Body of pancreas (tissue), 4 donors: ENCODE measurements around the gene ZNF638. TPM values are rescaled to one million over a fixed set of nuclear protein-coding genes. Genes with fewer than 3 reads are reported as not detected.

Experiments used
- ATAC-seq: fragments of 150-250 bp; one replicate; pipeline ENCODE4 v1.9.1; 2016
- DNase-seq, 4 donors: peaks; one replicate each; pipeline ENCODE4 v3.0.0-alpha.2; 2019
- H3K27ac ChIP-seq, 4 donors: fragments of 200-600 bp; sonication (generic); 1 replicate in 3 of 4; 2 replicates in 1 of 4; pipeline versions ENCODE4 v1.5.1 to v1.6.1; 2016 to 2019; ENCODE audit warnings: mild to moderate bottlenecking in 1 of 4, mixed read lengths in 1 of 4, moderate library complexity in 1 of 4
- H3K27me3 ChIP-seq, 2 donors: fragments of 200-600 bp; sonication (generic); one replicate each; pipeline ENCODE4 v1.6.0; 2016; ENCODE audit warnings: mild to moderate bottlenecking in 1 of 2
- H3K36me3 ChIP-seq, 2 donors: fragments of 200-600 bp; sonication (generic); replicated peaks in 1 of 2; 2 replicates each; pipeline ENCODE4 v1.5.1; 2016; ENCODE audit warnings: low read depth in 2 of 2; ENCODE audit not compliant: insufficient read depth in 1 of 2
- H3K4me1 ChIP-seq: fragments of 200-600 bp; sonication (generic); one replicate; pipeline ENCODE4 v1.6.0; 2016
- H3K4me3 ChIP-seq, 2 donors: fragments of 200-600 bp; sonication (generic); 1 replicate in 1 of 2; 2 replicates in 1 of 2; pipeline ENCODE4 v1.5.1; 2016 to 2019
- H3K9me3 ChIP-seq, 3 donors: fragments of 200-600 bp; sonication (generic); 1 replicate in 2 of 3; 2 replicates in 1 of 3; pipeline ENCODE4 v1.5.1; 2016
- POLR2A ChIP-seq, 3 donors: fragments of 450-650 bp; IDR thresholded peaks; one replicate each; pipeline ENCODE4 v1.6.1; 2016; ENCODE audit warnings: antibody characterized with exemption in 3 of 3, mild to moderate bottlenecking in 2 of 3
- WGBS, 2 donors: methylation state at CpG; one replicate each; pipeline ENCODE4 v1.1.5; 2017; 5-methylcytosine and 5-hydroxymethylcytosine counted together
- intact Hi-C: fragments of 100-400 bp; cut with DNase I; formaldehyde crosslinking; loops from one replicate; pipeline ENCODE4 v1.15.1; 2023
- total RNA-seq, 2 donors: library from RNA; depleted of rRNA; stranded (reverse); fragments of >200 nt; gene quantifications; one replicate each; pipeline ENCODE4 v1.1.0, GENCODE V29; 2016
- TF ChIP-seq, protein P1 (sequence below), 7 experiments: fragments of 450-650 bp in 4 of 7; fragments of 200-600 bp in 3 of 7; sonication (generic) in 3 of 7; IDR thresholded peaks; one replicate each; pipeline ENCODE4 v1.5.1; 2016 to 2019; ENCODE audit warnings: antibody characterized with exemption in 7 of 7

ZNF638 gene
- total RNA-seq, 2 donors from 2014 or later = 108 to 146 TPM

DNA sequence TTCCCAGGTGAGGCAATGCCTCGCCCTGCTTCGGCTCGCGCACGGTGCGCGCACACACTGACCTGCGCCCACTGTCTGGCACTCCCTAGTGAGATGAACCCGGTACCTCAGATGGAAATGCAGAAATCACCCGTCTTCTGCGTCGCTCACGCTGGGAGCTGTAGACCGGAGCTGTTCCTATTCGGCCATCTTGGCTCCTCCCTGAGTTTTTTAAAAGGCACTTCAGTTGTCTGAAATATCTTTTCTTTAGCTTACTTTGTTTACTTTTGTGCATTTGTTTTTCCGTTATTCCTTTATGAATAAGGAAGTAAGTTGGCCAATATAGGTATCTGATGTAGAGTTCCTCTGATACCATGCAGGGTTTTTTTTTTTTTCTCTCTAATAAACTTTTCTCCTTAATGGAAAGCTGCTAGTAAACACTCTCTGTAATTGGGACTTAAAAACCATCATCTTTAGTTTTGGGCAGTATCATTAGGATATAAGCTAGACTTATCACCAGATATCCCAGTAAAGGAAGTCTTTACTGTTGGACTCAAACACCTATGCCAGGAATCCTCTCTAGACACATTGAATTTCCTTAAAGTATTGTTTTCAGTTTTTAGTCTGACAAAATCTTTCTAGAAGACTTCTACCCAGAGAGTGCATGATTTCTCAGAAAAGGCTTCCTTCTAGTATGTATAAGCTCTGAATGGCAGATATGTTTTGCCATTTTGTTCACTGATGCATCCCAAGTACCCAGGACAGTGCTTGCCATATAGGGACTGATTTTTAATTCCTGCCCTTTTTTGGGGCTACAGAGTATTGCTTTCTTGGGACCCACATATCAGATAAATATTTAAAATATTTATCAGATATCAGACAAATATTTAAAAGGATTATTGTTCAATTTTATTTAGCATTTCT, 86.0 kb downstream of the ZNF638 start:
- H3K4me1 ChIP-seq = peaks cover 10% of the 10 kb centered on the region
- no peaks in the 10 kb centered on the region for H3K27me3 ChIP-seq
- WGBS, 2 donors = 29 to 31% methylated on average over 7 to 8 of the region's 16 CpGs
- intact Hi-C loops = no loop called here
- no peak for ATAC-seq
- no peak overlapping the region for H3K4me3 ChIP-seq
- no peak for DNase-seq
- no peaks in the 10 kb centered on the region for H3K36me3 ChIP-seq
- no peaks in the 10 kb centered on the region for H3K9me3 ChIP-seq
- no peak for TF ChIP-seq POLR2A (IDR thresholded peaks at IDR 0.05)
- TF ChIP-seq, protein P1, sequence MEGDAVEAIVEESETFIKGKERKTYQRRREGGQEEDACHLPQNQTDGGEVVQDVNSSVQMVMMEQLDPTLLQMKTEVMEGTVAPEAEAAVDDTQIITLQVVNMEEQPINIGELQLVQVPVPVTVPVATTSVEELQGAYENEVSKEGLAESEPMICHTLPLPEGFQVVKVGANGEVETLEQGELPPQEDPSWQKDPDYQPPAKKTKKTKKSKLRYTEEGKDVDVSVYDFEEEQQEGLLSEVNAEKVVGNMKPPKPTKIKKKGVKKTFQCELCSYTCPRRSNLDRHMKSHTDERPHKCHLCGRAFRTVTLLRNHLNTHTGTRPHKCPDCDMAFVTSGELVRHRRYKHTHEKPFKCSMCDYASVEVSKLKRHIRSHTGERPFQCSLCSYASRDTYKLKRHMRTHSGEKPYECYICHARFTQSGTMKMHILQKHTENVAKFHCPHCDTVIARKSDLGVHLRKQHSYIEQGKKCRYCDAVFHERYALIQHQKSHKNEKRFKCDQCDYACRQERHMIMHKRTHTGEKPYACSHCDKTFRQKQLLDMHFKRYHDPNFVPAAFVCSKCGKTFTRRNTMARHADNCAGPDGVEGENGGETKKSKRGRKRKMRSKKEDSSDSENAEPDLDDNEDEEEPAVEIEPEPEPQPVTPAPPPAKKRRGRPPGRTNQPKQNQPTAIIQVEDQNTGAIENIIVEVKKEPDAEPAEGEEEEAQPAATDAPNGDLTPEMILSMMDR (IDR thresholded peaks at IDR 0.05) = no peak
- peak overlapping the region in 2 of 4 donors; percentile 30 to 55 for H3K27ac ChIP-seq

DNA sequence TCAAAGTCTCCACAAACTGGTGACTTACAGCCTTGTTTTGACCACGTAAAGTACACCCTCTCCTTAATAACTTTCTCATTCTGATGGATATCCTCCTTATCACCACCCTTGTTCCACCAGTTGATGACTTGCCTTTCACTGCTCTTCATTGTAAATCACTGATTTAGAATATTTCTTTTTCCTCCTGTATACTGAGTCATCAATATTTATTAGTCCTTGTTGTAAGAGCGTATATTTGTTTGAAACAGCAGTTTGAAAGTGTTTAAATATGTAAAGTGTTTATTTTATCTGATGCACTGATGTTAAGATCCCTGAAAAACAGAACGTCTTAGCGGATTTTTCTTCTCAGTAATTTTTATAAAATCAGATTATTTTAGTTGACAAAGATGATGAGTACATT, 87.6 kb downstream of the ZNF638 start:
- Histone ChIP-seq H3K27ac (no peak overlapping the region), H3K27me3 (no peaks in the 10 kb centered on the region), H3K4me3 (no peak overlapping the region), H3K4me1 (peaks cover 10% of the 10 kb centered on the region), H3K36me3 (peaks cover 0 to 5% of the 10 kb centered on the region in 2 donors), H3K9me3 (no peaks in the 10 kb centered on the region)
- intact Hi-C loops = no loop called here
- DNase-seq (no peak), ATAC-seq (no peak)
- 85% methylated on average over 4 of the region's 4 CpGs for WGBS, 2 donors
- TF ChIP-seq POLR2A (IDR thresholded peaks at IDR 0.05) = no peak
- TF ChIP-seq, protein P1 (IDR thresholded peaks at IDR 0.05) = no peak

DNA sequence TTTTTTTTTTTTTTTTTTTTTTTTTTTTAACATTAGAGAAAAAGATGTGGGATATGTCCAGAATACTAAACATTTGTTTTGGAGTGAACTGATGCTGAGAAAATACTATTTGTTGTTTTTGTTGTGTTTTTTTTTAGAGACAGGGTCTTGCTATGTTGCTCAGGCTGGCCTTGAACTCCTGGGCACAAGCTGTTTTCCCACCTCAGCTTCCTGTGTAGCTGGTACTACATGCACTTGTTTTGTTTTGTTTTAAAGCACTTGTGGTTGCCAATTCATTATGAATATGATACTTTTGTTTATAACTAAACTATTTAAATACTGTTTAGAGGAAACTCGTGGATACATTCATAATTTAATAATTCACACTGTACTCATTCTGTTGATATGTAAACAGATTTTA, 88.4 kb downstream of the ZNF638 start:
- TF ChIP-seq, protein P1 (IDR thresholded peaks at IDR 0.05) = no peak
- TF ChIP-seq POLR2A (IDR thresholded peaks at IDR 0.05) = no peak
- peaks cover 10% of the 10 kb centered on the region for H3K4me1 ChIP-seq
- intact Hi-C loops = no loop called here
- no peak for DNase-seq
- H3K27me3 ChIP-seq = no peaks in the 10 kb centered on the region
- H3K36me3 ChIP-seq = peaks cover 0 to 5% of the 10 kb centered on the region in 2 donors
- no peak for ATAC-seq
- WGBS, 2 donors = 42 to 55% methylated on average over 1 of the region's 1 CpG
- no peak overlapping the region for H3K27ac ChIP-seq
- H3K4me3 ChIP-seq = no peak overlapping the region
- H3K9me3 ChIP-seq = no peaks in the 10 kb centered on the region

DNA sequence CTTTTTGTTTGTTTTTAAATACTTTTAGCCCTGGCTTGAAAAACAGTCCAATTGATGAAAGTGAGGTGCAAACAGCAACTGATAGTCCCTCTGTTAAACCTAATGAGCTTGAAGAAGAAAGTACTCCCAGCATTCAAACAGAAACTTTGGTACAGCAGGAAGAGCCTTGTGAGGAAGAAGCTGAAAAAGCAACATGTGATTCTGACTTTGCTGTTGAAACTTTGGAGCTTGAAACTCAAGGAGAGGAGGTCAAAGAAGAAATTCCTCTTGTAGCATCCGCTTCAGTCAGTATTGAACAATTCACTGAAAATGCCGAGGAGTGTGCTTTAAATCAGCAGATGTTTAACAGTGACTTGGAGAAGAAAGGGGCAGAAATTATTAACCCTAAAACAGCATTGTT, 91.2 kb downstream of the ZNF638 start:
- no peak overlapping the region for H3K4me3 ChIP-seq
- peaks cover 5 to 14% of the 10 kb centered on the region in 2 donors for H3K36me3 ChIP-seq
- intact Hi-C loops = no loop called here
- TF ChIP-seq, protein P1 (IDR thresholded peaks at IDR 0.05) = no peak
- TF ChIP-seq POLR2A (IDR thresholded peaks at IDR 0.05) = no peak
- no peak overlapping the region for H3K27ac ChIP-seq
- peaks cover 7% of the 10 kb centered on the region for H3K4me1 ChIP-seq
- no peaks in the 10 kb centered on the region for H3K9me3 ChIP-seq
- ATAC-seq (no peak), DNase-seq (no peak)
- WGBS, 2 donors = 75 to 92% methylated on average over 2 of the region's 2 CpGs
- no peaks in the 10 kb centered on the region for H3K27me3 ChIP-seq
